Neuronal stem cell (in vitro differentiated cells): ENCODE results near the gene FAM174C.

ENCODE experiments used
- DNase-seq: peaks from one replicate; pipeline ENCODE4 v3.0.0-alpha.2; 2013; ENCODE audit warnings: low spot score
- H2AFZ ChIP-seq: one replicate; pipeline ENCODE4 v1.6.1; 2013; ENCODE audit warnings: mild to moderate bottlenecking, low read length, inconsistent platforms
- H2AK5ac ChIP-seq: 2 replicates; pipeline ENCODE4 v1.6.1; 2013; ENCODE audit warnings: low read depth, mild to moderate bottlenecking, inconsistent platforms, low read length, moderate library complexity, mixed read lengths
- H2BK120ac ChIP-seq: 2 replicates; pipeline ENCODE4 v1.6.1; 2013; ENCODE audit warnings: low read depth, mild to moderate bottlenecking, inconsistent platforms, low read length, moderate library complexity, mixed read lengths
- H2BK12ac ChIP-seq: one replicate; pipeline ENCODE4 v1.6.1; 2013; ENCODE audit warnings: low read length, inconsistent platforms
- H2BK15ac ChIP-seq: 2 replicates; pipeline ENCODE4 v1.6.1; 2013; ENCODE audit warnings: mild to moderate bottlenecking, low read length, inconsistent platforms, mixed read lengths
- H2BK5ac ChIP-seq: one replicate; pipeline ENCODE4 v1.6.1; 2013; ENCODE audit warnings: inconsistent platforms, mild to moderate bottlenecking, low read length, moderate library complexity
- H3K14ac ChIP-seq: one replicate; pipeline ENCODE4 v1.6.1; 2013; ENCODE audit warnings: low read length, inconsistent platforms
- H3K18ac ChIP-seq: 2 replicates; pipeline ENCODE4 v1.6.1; 2013; ENCODE audit warnings: low read length, inconsistent platforms
- H3K23ac ChIP-seq: 2 replicates; pipeline ENCODE4 v1.6.1; 2013; ENCODE audit warnings: low read depth, mild to moderate bottlenecking, mixed read lengths, low read length, inconsistent platforms; ENCODE audit not compliant: poor library complexity
- H3K27ac ChIP-seq: replicated peaks from 3 replicates; pipeline ENCODE4 v1.5.1; 2013; ENCODE audit warnings: low read length, inconsistent platforms
- H3K27me3 ChIP-seq, 3 experiments: 2 replicates each; pipeline ENCODE4 v1.6.1; 2013; ENCODE audit warnings: low read length in 3 of 3, mild to moderate bottlenecking in 2 of 3, inconsistent platforms in 1 of 3, low read depth in 1 of 3, mixed read lengths in 1 of 3, moderate library complexity in 1 of 3; ENCODE audit not compliant: control insufficient read depth in 3 of 3, insufficient read depth in 3 of 3
- H3K36me3 ChIP-seq, 2 donors: replicated peaks in 1 of 2; 2 replicates each; pipeline ENCODE4 v1.6.1; 2013; ENCODE audit warnings: low read length in 2 of 2; ENCODE audit not compliant: control insufficient read depth in 2 of 2, insufficient read depth in 2 of 2
- H3K4ac ChIP-seq: 2 replicates; pipeline ENCODE4 v1.6.1; 2013; ENCODE audit warnings: inconsistent platforms, mild to moderate bottlenecking, low read length, moderate library complexity
- H3K4me1 ChIP-seq, 2 donors: 1 replicate in 1 of 2; 2 replicates in 1 of 2; pipeline ENCODE4 v1.6.1; 2013; ENCODE audit warnings: low read length in 2 of 2, low read depth in 1 of 2; ENCODE audit not compliant: control insufficient read depth in 2 of 2, insufficient read depth in 1 of 2
- H3K4me2 ChIP-seq: one replicate; pipeline ENCODE4 v1.6.1; 2013; ENCODE audit warnings: mild to moderate bottlenecking, low read length, inconsistent platforms; ENCODE audit not compliant: insufficient read depth, poor library complexity, severe bottlenecking
- H3K4me3 ChIP-seq, 2 donors: 2 replicates each; pipeline ENCODE4 v1.5.1; 2013; ENCODE audit warnings: low read length in 2 of 2, mild to moderate bottlenecking in 2 of 2, inconsistent platforms in 1 of 2, moderate library complexity in 1 of 2
- H3K79me1 ChIP-seq: one replicate; pipeline ENCODE4 v1.6.1; 2013; ENCODE audit warnings: low read depth, mild to moderate bottlenecking, inconsistent platforms, low read length, moderate library complexity
- H3K9ac ChIP-seq: one replicate; pipeline ENCODE4 v1.6.1; 2013; ENCODE audit warnings: mild to moderate bottlenecking, low read depth, low read length, inconsistent platforms; ENCODE audit not compliant: poor library complexity
- H3K9me3 ChIP-seq, 2 donors: replicated peaks in 1 of 2; 2 replicates each; pipeline versions ENCODE3 to v1.6.1; 2013; ENCODE audit warnings: low read length in 2 of 2, mild to moderate bottlenecking in 2 of 2, inconsistent platforms in 1 of 2, low read depth in 1 of 2, mixed read lengths in 1 of 2, moderate library complexity in 1 of 2; ENCODE audit not compliant: control insufficient read depth in 2 of 2, insufficient read depth in 1 of 2
- H4K8ac ChIP-seq: one replicate; pipeline ENCODE4 v1.6.1; 2013; ENCODE audit warnings: low read depth, mild to moderate bottlenecking, inconsistent platforms, low read length, moderate library complexity
- H4K91ac ChIP-seq: one replicate; pipeline ENCODE4 v1.6.1; 2013; ENCODE audit warnings: low read length, low read depth, mild to moderate bottlenecking, inconsistent platforms; ENCODE audit not compliant: poor library complexity
- WGBS, 2 donors: extraction: QIAGEN DNeasy Blood & Tissue Kit; methylation state at CpG; one replicate each; pipeline ENCODE4 v1.1.7; 2013; ENCODE audit warnings: missing lambda C conversion rate in 2 of 2, mixed read lengths in 1 of 2; ENCODE audit not compliant: insufficient read length in 2 of 2, insufficient replicate concordance in 1 of 2; ENCODE audit errors: extremely low coverage in 2 of 2; 5-methylcytosine and 5-hydroxymethylcytosine counted together

FAM174C gene

DNA sequence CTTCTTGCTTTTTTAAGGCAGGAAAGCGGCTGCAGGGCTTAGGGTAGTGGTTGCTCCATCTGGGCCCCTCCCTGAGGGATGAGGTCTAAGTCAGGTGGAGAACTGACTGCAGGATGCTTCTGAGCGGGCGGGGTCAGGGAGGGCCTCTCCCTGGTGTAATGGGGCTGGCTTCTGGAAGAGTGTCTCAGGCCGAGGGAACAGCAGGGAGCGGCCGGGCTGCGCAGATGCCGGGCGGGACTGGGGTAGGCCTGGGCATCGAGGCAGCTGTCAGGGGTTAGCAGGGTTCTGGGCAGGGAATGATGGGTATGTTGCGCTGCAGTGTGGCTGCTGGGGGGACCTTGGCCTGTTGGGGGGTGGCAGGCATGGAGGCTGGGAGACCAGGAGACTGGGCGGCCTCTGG, 2.7 kb downstream of the FAM174C start:
- Histone ChIP-seq H2BK15ac (no peak overlapping the region), H3K27me3 (no peaks in the 10 kb centered on the region), H3K18ac (no peak overlapping the region), H3K36me3 (peaks cover 31 to 45% of the 10 kb centered on the region in 2 donors), H2BK12ac (no peak overlapping the region), H2BK5ac (no peak overlapping the region), H3K27ac (no peak overlapping the region), H2BK120ac (no peak overlapping the region), H2AK5ac (peak overlapping the region; percentile 84), H3K4me2 (no peak overlapping the region), H3K4me3 (no peak overlapping the region), H3K23ac (no peak overlapping the region), H2AFZ (no peak overlapping the region), H3K4me1 (peaks cover 11 to 15% of the 10 kb centered on the region in 2 donors), H3K9ac (peak overlapping the region; percentile 21), H3K14ac (no peak overlapping the region), H3K4ac (no peak overlapping the region), H3K79me1 (peaks cover 9% of the 10 kb centered on the region), H4K91ac (no peak overlapping the region), H3K9me3 (no peaks in the 10 kb centered on the region), H4K8ac (no peak overlapping the region)
- DNase-seq: no peak
- no CpG with 5 or more reads among the region's 12 CpGs for WGBS, 2 donors

DNA sequence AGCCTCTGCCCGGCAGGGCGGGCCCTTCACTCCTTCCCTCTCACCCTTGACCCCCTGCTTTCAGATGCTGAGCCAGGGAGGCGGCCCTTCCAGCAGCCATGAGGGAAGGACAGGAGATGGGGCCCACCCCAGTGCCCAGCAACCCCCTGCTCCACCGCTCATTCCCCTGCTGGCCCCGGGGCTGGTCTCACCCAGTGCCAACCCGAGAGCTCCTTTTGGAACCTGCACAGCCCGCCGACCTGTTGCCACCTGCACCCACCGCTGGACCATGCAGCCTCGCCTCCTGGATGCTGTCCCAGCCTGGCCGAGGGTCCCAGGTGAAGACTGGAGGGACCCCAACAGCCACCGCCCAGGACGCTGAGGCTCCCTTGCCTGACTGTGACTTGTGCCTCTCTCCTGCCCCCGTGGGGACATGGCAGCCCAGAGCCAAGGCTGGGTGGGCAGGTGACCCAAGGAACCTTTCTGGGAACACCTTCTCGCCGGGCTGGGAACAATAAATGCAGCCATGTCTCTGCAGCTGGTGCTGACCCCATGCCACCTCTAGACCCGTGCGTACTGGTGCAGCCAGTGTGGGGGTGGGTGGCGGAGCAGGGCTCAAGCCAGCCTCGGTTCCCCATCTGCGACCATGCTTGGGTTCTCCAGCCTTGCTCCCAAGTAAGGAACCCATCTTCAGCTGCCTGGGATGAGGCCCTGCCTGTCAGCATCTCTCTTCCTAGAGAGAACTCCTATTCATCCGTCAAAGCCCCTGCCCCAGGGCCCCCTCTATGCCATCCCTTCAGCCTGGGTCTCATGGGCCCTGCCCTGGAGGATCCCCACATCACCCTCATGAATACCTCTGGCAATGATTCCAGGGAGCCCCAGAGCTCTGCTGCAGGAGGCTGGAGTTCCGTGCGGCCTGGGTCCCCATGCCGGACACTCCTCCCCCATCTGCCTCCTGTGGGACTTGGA, 3.7 kb downstream of the FAM174C start:
- no peak overlapping the region for H3K18ac ChIP-seq
- no peak overlapping the region for H2BK12ac ChIP-seq
- peak overlapping the region; percentile 71 for H2BK5ac ChIP-seq
- H3K36me3 ChIP-seq: peaks cover 21 to 36% of the 10 kb centered on the region in 2 donors
- no peak overlapping the region for H3K14ac ChIP-seq
- H2AK5ac ChIP-seq: peak overlapping the region; percentile 84
- H4K91ac ChIP-seq: no peak overlapping the region
- peak overlapping the region; percentile 63 for H2BK15ac ChIP-seq
- H3K23ac ChIP-seq: no peak overlapping the region
- no peak overlapping the region for H3K9ac ChIP-seq
- no CpG with 5 or more reads among the region's 25 CpGs for WGBS, 2 donors
- H3K4me3 ChIP-seq: no peak overlapping the region
- peaks cover 6% of the 10 kb centered on the region for H3K79me1 ChIP-seq
- H4K8ac ChIP-seq: no peak overlapping the region
- H2BK120ac ChIP-seq: no peak overlapping the region
- H3K4me2 ChIP-seq: no peak overlapping the region
- no peak overlapping the region for H2AFZ ChIP-seq
- peaks cover 12 to 24% of the 10 kb centered on the region in 2 donors for H3K4me1 ChIP-seq
- H3K27ac ChIP-seq: no peak overlapping the region
- DNase-seq: no peak
- H3K27me3 ChIP-seq: no peaks in the 10 kb centered on the region
- H3K9me3 ChIP-seq: no peaks in the 10 kb centered on the region
- no peak overlapping the region for H3K4ac ChIP-seq

DNA sequence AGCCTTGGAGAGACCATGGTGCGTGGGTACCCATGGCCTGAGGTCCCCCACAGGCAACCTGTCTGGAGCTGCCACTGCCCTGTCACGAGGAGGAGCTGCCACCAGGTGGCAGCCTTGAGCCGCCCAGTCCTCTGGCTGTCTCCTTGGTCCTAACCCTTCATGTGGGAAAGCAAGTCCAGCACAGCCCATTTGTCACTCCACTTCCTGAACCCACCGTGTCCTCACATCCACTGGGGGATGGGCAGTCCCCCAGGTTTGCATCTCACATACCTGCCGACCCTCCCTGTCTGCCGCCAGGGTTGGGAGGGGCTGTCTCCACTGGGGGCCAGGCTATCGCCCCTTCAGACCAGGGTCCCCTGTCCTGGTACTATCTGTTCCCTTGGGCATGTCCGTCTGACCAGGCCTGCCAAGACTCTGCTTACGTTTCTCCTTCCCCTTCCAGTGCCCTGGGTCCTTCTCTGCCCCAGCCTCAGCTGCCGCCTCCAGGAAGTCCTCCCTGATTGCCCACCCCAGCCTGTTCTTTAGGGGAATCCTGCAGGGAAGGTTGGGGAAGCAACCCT, 4.5 kb downstream of the FAM174C start:
- no peak overlapping the region for H4K8ac ChIP-seq
- no peak overlapping the region for H3K4me2 ChIP-seq
- no peaks in the 10 kb centered on the region for H3K9me3 ChIP-seq
- H3K18ac ChIP-seq: peak overlapping the region; percentile 93
- H2BK15ac ChIP-seq: peak overlapping the region; percentile 63
- H4K91ac ChIP-seq: no peak overlapping the region
- no peak overlapping the region for H3K4me3 ChIP-seq
- peaks cover 6% of the 10 kb centered on the region for H3K79me1 ChIP-seq
- no peak overlapping the region for H3K14ac ChIP-seq
- H3K23ac ChIP-seq: peak overlapping the region; percentile 57
- H3K36me3 ChIP-seq: peaks cover 13 to 27% of the 10 kb centered on the region in 2 donors
- peaks cover 0 to 5% (median 0%) of the 10 kb centered on the region in 3 experiments for H3K27me3 ChIP-seq
- H2AK5ac ChIP-seq: peak overlapping the region; percentile 82
- DNase-seq: peak; percentile 84
- H3K4ac ChIP-seq: no peak overlapping the region
- H3K9ac ChIP-seq: peak overlapping the region; percentile 74
- H2BK12ac ChIP-seq: peak overlapping the region; percentile 63
- peak overlapping the region; percentile 16 for H3K27ac ChIP-seq
- no peak overlapping the region for H2AFZ ChIP-seq
- WGBS, 2 donors: no CpG with 5 or more reads among the region's 10 CpGs
- peak overlapping the region; percentile 67 for H2BK120ac ChIP-seq
- H2BK5ac ChIP-seq: peak overlapping the region; percentile 71
- peaks cover 9 to 25% of the 10 kb centered on the region in 2 donors for H3K4me1 ChIP-seq
